Gastroesophageal sphincter (tissue), 3 donors: ENCODE results near the gene AUTS2.

ENCODE experiments used
- CTCF ChIP-seq, 4 experiments: fragments of 200-600 bp in 2 of 4; fragments of 450-650 bp in 2 of 4; sonication (generic) in 1 of 4; IDR thresholded peaks; one replicate each; pipeline ENCODE4 v1.5.1; 2017 to 2019; ENCODE audit warnings: antibody characterized with exemption in 4 of 4, mild to moderate bottlenecking in 2 of 4, moderate library complexity in 2 of 4
- POLR2AphosphoS5 ChIP-seq: sonication (generic); formaldehyde crosslinking; IDR thresholded peaks from one replicate; pipeline ENCODE4 v1.6.1; 2017; ENCODE audit warnings: antibody characterized with exemption

DNA sequence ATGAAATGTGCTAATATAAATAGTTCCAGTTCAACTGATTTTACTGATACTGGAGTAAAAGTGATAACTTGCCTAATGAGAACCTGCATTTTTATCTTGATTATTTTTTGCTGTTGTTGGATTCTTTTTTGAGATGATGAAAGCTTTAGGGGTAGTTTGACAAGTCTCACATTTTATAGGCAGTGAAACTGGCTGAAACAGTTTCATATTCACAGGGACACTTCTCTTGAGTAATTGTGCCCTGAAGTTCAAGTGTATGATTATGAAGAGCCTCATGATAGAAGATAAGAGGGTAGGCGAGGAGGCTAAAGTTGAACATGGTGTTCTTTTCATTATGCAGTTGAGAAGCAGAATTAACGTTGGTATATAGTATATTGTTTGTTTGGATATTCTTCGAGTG lies 5.1 kb downstream of the AUTS2 start:
- TF ChIP-seq CTCF (IDR thresholded peaks at IDR 0.05), result no peak
- no peak for TF ChIP-seq POLR2AphosphoS5
